ENCODE data around the gene RAB3IL1.

The RAB3IL1 gene

DNA sequence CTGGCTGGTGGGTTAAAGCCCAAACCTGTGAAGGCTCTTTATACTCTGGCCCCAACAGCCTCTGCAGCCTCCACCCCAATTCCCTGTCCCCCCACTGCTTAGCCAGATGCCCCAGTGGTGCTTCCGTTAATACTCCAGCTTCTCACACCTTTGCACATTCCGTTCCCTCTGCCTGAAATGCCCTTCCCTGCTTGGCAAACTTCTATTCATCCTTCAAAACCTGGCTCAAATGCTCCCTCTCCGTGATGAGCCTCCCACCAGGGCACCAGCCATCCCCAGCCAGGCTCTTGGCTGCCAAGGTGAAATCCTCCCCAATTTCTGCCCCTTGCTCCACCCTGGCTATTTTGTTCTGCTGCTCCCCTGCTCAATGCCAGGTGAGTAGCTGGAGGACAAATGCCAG is 13.5 kb downstream of the RAB3IL1 start:
- no peak for DNase-seq

DNA sequence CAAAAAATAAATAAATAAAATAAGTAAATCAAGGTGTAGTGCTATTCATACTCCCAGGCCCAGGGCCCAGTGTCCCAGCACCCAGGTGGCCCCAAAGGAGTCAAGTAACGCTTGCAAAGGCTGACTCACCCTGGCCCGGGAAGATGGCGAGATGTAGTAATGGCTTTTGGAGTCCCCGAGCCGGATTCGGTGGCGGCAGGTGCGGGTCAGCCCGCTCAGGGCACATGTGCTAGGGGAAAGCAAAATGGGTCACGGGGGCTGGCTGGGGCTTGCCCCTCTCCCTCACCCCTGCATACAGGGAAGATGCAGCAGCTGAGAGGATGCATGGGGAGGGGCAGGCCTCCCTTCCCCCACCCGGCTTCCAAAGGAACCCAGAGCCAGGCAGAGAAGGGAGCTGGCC is 15.1 kb downstream of the RAB3IL1 start:
- no peak for DNase-seq

DNA sequence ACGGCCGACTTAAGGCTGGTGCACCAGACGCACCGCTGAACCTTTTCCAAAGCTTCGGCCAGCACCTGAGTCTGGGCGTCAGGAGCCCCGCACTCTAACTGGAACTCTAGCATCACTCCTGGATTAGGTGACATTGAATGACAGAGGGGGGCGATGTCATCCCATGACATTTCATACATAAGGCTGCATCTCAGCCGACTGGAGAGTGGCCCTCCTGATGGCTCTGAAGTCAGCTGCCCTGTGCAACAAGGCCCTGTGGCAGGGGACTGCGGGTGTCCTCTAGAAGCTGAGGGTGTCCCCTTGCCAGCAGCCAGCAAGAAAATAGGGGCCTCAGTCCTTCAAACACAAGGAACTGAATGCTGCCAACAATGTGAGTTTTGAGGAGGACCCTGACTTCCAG is 16.0 kb downstream of the RAB3IL1 start:
- peak in 1 of 2 donors; percentile 3 for DNase-seq

DNA sequence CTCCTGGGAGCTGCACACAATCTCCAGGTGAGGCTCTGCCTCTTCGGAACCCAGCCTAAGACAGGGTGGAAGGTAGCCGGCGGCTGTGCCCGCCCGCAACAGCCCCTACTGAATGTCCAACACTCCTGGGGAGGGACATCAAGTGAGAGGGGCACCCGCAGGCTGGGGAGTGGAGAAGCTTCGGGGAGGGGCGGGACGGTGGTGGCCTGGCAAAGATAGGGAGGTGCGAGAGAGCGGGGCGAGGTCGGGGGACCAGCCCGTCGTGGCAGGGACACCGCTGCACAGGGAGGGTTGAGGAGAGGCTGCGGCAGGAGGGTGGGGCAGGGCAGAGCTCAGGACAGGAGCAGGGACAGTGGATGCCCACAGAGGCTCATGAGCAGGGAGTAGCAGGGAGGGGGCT is 17.1 kb downstream of the RAB3IL1 start:
- no peak for DNase-seq

DNA sequence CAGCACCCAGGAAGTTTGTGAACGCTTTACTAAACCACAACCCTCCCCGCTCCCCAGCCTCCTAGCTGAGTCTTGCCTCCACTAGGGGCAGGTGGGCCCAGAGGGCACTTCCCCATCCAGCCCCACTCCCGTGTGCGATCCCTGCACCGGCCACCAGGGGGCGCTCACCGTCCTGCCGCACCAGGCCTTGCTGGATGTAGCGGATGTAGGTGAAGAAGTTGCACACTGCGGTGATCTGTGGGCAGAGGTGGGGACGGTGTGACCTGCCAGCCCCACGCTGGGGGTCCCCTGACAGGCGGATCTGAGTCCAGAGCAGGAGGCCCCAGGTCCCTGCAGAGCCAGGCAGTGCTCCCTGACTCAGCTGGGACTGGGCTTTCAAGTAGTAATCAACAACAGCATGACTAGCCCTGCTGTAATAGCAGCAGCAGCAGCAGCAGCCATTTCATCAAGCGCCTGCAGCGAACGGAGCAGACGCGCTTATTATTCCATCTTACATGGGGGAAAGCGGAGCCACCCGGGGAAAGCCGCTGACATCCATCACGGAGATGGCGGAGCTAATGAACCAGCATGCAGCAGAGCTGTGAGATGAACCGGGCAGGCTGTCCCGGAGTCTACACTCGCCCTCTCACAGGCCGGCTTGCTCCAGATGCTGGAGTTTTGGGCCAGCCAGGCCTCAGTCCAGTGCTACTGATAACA is 18.1 kb downstream of the RAB3IL1 start:
- peak; percentile 85 to 94 for DNase-seq

DNA sequence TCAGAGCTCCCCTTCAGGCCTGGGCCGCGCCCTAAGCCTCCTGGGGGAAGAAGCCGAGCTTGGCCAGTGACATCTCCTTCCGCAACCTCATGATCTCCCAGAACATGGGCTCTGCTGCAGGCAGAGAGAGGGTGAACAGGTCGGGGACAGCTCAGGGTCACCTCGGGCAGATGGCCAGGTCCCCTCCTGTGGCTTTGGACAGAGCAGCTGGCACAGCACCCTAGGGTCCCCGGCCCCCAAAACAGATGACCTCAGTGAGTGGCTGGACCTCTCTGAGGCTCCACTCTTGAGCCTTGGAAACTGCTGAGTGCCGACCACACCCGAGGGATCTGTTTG is 19.2 kb downstream of the RAB3IL1 start:
- no peak for DNase-seq

DNA sequence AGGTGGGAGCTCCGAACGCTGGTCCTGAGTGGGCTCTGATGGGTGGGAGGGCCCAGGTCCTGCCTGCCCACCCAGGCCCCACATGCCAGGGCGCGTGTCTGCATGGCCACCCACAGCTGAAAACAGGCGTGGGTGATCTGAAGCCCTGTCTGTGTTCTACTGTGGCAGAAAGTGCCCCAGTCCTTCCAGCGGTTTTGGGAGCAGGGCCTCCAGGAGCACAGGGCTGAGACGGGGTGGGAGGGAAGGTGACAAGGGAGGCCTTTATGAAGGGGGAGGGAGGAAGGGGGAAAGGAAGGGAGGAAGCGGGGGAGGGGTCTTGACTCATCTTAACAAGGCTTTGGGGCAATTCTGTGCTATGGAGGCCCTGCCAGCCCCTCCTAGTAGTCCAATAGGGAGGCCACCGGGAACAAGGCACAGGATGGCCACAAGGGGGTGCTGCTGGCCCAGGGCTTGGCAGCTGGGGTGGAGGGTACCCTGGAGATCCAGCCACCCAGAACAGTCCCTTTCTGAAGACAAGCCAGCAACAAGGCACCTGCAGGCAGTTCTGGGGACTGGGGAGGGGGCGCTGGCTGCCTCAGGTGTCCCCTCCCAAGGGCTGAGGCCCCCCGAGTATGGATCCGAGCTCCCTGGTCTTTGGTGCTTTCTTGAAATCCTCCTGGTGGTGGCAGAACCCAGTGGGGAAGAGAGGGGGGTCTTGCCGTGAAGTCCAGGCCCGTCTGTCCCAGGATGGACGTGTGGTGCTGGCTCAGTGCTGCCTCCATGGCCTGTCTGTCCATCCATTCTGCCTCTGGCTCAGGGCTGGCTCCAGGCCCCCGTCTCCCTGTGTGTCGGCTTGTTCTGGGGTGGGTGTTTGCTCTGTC is 19.7 kb downstream of the RAB3IL1 start:
- DNase-seq: peak; percentile 60

DNA sequence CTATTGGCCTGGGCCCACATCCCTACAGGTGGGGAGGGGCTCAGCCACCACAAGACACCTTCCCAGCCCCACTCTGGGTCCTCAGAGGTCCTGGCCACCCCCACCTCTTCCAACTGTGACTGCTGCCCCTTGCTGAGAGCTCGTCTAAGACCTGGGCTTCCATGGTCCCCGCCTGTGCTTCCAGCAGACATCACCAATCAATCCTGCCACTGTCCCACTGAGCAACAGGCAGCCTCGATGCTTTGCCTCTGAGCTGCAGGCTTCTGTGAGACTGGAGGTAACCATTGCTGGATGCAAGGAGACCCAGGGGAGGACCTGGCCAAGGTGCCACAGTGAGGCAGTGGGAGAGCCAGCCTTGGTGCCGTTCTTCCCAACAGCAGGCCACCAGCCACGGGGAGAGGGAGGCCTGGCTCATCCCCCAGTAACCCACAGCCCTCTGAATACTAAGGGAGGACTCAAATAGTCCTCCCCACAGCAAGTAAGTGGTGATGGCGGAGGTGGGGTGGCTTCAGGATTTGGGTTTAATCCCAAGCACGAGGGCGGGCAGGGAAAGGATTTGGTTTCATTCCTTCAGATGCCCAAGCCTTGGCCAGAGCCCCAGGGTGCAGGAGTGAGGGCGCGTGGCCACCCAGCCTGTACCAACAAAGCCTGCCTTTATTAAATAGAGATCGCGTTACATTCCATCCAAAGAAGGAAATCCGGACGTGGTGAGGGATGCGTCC is 20.5 kb downstream of the RAB3IL1 start:
- DNase-seq: no peak

DNA sequence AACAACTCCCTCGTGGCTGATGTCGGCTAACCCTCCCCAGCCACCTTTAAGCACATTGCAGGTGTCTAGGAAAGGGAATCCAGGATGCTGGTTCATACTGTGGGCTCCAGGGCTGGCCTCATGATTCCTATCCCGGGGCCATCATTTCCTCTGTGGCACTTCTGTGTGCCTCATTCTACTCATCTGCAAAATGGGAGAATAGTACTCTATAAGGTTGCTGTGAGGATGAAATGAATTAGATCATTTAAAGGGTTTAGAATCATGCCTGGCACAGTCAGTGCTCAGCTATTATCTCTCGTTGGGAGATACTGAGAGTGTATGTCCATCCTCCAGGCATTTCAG is 21.7 kb downstream of the RAB3IL1 start:
- no peak for DNase-seq

DNA sequence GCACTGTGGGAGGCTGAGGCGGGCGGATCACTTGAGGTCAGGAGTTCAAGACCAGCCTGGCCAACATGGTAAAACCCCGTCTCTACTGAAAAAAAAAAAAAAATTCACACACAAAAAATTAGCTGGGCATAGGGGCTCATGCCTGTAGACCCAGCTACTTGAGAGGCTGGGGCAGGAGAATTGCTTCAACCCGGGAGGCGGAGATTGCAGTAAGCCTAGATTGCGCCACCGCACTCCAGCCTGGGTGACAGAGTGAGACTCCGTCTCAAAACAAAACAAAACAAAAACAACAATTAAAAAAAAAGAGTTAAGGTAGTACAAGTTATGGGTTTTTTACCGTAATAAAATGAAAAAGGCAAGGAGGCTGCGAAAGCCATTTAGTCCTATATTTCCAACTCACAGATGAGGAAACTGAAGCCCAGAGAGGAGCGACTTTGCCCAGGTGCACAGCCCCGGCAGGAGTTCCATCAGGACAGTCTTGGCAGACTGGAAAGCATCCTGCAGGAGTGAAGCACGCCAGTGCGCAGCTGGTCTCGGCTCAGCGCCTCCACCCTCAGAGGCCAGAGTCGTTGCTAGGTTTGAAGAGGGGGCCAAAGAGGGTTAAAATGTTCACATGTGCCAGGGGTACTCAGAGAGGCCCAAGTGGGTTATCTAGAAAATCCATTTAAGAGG is 22.2 kb downstream of the RAB3IL1 start:
- DNase-seq: peak; percentile 29 to 35

DNA sequence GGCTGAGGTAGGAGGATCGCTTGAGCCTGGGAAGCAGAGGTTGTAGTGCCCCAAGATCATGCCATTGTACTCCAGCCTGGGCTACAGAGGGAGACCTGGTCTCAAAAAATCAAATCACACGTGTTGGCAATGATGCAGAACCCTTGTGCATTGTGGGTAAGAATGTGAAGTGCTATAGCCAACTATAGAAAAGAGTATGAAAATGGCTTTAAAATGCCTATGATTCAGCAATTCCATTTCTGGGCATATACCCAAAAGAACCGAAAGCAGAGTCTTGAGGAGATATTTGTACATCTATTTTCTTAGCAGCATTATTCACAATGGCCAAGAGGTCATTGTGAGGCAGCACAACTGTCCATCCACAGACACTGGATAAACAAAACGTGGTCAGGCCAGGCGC is 23.4 kb downstream of the RAB3IL1 start:
- peak in 1 of 2 donors; percentile 7 for DNase-seq

DNA sequence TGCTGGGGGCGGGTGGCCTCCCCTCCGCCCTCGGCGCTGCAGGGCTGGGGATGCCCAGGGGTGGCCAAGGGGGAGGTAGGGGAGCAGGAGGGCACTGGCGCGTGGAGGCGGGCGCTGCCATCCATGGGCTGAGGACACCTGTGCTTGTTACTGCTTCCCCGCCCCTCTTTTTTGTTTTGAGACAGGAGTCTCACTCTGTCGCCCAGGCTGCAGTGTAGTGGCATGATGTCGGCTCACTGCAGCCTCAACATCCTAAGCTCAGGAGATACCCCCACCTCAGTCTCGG is 25.3 kb downstream of the RAB3IL1 start:
- no peak for DNase-seq

DNA sequence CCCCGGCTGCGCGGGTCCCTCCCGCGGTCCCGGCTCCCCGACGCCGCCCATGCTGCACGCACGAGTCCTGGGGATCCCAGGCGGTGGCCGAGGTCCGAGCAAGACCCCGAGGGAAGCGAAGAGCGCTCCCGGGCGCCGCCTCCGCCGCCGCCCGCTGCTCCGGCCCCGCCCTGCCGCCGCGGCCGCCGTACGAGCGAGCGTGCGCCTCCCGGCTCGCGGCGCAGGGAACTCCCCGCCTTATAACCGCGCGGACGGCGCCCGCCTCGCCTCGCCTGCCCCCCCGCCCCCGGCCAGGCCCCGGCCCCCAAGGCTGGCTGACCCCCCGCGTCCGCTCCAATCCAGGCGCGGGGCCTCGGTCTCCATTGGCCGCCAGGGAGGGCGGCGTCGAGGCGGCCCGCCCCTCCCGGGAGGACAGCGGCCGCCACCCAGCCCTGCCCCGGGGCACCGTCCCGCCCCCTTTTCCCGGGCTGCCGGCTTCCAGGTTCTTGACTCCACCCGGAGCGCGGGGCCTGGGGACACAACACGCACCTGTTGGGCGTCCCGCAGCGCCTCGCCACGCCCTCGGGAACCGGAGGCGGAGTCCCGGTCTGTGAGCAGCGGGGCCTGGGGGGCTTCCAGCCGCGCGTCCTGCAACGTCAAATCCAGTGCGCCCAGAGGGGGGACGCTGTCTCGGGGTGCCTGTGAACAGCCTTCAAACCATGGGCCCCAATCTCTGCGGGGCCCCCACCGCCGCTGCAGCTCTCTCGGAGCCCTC is 25.9 kb downstream of the RAB3IL1 start, which contains the start of gene FADS3:
Gene FADS3, minus strand, starts transcription at position 215 of the 754 bp plus-strand sequence. Its CDS starts 164 bp downstream, at position 51.
- peak; percentile 72 to 84 for DNase-seq

DNA sequence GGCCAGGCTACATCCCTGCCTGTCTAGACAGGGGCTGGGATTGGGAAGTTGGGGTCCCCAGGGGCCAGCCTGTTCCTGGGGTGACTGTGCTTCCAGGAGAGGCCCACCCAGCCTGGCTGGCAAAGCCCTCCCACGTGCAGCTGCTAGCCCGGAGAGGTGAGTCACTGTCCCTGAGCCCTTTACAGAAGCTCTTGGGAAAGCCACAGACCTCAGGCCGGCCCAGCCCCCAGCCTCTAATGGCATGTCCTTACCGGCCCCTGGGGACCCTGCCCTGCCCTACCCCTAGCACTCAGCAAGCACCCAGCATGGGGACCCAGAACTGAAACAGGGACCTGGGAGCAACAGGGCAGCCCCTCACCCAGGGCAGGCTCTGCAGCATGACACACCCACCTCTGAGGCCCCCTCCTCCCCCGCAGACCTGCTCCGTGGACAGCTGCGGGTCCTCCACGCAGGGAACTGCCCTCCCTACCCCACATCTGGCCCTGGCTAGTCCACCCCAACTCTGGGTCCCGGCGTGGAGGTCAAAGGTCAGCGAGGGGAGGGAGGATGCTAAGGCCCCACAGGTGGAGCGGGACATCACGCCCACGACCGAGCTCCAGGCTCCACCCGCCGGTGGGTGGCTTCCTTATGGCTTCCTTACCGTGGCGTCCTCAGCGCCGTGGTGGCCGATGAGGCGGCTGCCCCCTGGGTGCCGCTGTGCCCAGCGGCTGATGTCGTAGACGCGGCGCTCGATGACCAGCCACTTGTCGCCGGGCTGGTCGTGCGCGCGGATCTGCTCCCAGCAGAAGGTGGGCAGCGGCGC is 26.6 kb downstream of the RAB3IL1 start:
- DNase-seq: peak; percentile 35 to 66

DNA sequence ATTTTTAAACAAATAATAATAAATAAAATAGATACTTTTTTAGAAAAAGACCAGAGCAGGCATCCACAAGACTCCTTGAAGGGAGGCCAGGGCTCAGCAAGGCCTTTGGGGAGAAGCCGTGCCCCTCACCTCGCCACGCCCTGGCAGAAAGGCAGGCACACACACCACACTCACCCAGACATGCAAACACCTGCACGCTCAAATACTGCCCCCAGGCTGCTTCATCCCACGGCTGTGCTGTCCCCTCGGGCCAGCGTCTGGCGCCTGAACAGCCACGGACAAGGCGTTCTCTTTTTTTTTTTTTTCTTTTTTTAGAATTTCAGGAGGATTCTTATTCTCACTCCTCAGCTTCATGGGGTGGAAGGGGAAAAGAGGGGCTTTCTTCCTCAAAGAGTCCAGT is 27.5 kb downstream of the RAB3IL1 start:
- DNase-seq: no peak

DNA sequence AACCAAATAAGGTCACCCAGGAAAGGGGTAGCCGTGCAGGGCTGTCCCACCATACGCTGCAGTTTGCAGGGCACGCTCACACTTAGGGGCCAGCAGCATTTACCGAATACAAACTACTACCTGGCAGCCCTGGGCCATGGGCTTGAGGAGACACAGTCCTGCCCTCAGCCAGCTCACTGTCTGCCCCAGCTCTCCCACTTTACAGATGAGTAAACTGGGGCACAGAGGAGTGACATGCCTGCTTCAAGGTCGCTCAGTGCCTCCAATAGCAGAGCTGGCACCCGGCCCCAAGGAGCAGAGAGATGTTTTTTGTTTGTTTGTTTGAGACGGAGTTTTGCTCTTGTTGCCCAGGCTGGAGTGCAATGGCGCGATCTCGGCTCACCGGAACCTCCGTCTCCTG is 28.8 kb downstream of the RAB3IL1 start:
- DNase-seq: no peak

DNA sequence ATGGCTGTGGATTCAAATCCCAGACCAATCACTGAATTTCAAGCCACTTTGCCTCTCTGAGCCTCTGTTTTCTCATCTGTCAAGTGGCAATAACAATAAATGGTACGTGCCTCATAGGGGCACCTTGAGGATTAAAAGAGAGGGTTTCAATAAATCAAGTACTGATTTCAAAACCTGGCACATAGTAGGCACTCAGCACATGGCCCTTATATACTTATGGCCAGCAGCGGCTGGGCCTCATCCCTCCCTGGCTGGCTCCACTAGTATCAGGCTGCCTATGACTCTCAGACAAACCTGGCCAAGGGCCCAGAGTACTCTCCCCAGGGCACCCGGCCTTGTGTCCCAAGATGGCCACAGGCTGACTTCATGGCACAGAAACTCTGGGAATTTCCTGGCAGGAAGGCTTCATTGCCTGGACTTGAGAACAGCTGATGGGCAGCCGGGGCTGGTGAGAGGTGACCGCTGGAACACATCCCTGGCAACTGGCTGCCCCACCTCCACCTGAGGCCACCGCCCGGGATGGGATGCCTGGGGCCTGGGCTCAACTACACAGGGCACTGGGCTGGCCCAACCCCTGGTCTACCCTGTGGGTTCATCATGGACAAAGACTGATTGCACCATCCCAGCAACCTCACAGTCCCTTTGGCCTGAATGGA is 29.4 kb downstream of the RAB3IL1 start:
- DNase-seq: no peak

DNA sequence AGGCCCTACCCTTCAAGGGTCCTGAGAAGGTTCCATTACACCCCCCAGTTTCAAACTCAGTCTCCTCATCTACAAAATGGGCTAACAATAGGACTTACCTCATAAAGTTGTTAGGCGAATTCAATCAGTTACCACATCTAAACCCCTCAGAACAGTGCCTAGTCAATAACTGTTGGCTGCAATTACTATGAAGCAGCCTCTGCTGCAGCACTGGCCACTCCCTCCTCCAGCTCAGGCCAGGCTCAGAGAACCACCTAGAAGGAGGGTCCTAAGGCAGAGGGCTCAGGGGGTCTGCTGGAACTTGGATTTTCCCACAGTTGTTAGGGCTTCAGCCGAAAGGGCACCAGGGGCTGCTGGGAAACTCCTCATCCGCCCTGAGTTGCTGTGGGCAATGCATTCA is 30.7 kb downstream of the RAB3IL1 start:
- DNase-seq: no peak

DNA sequence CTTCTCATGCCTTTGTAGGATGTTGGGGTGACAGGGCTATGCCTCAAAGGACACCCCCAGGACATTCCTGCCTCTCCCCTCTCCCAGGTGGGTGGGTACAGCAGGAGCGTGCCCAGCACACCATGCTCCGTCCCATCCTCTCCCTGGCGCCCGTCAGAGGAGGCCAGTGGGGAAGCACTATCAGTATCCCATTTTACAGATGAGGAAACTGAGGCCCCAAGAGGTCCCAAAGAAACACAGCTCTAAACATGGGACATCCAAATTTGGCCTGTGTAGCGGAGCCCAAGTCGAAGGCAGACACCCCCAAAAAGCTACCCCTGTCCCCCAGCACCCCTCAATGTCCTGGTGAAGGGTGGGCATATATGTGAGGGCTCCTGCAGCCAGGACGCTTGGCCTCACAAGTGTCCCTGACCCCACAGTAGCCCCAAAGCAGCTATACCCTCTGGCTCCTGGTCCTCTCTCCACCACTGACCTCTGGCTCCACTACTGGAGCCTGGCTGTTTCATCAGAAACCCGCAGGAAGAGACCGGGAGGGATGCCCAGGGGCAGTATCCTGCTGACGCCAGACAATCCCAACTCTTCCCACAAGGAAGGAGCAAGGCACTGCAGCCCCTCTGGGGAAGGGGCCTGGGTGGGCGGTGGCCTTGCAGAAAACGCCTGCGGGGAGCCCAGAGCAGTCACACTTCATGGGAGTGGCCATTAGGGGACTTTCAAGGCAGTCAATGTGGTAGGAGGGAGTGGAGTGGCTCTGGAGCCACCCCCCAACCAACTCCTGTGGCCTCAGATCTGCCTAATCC is 31.4 kb downstream of the RAB3IL1 start:
- DNase-seq: no peak

DNA sequence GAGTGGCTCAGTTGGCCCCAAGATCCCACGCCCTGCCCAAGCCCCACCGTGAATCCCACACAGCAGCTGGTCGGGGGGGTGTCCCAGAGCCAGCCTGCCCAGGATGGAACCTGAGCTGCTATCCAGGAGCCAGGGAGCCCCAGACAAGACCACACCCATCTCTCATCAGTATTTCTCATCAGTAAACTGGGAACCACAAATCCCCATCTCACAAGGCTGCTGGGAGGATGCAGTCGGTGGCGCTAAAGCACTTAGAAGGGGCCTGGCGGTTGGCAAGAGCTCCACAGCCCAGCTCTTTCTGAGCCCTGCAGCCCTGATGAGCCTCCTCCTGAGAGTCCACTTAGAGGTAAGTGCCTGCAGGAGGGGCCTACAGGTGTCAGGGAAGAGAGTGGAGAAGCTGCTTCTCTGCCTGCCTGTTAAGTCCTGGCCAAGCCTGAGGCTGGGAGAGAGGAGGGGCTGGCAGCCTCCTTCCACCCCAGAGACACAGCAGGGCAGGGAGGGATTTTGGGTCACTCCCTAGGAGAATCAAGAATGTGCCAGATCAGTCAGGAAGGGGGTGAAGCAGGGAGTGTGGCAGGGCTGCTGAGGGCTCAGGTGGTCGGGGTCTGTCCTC is 32.1 kb downstream of the RAB3IL1 start:
- no peak for DNase-seq

All from inflammatory macrophage (primary cell).